NCI-H748 (cell line): ENCODE results near the gene XPNPEP2.

Source experiments
- DNase-seq: peaks from one replicate; lab custom pipeline; 2025; ENCODE audit not compliant: unreplicated experiment; lab: John Stamatoyannopoulos, UW

The XPNPEP2 gene

GRCh38 chrX:129748305-129748704, 9.5 kb downstream of the XPNPEP2 start:
- DNase-seq: no peak

- no peak for DNase-seq
Measured at GRCh38 chrX:129749069-129749468, 10.3 kb downstream of the XPNPEP2 start.

GRCh38 chrX:129750971-129751370, 12.2 kb downstream of the XPNPEP2 start:
- DNase-seq: no peak

GRCh38 chrX:129754056-129755024, 15.6 kb downstream of the XPNPEP2 start:
- no peak for DNase-seq

- DNase-seq: no peak
Measured at GRCh38 chrX:129755779-129756650, 17.2 kb downstream of the XPNPEP2 start.

- DNase-seq: no peak
Measured at GRCh38 chrX:129759576-129760061, 20.8 kb downstream of the XPNPEP2 start.

- DNase-seq: no peak
Measured at GRCh38 chrX:129760155-129760554, 21.4 kb downstream of the XPNPEP2 start.

- DNase-seq: no peak
Measured at GRCh38 chrX:129760981-129761380, 22.2 kb downstream of the XPNPEP2 start.

GRCh38 chrX:129761596-129761995, 22.8 kb downstream of the XPNPEP2 start:
- DNase-seq: no peak

- no peak for DNase-seq
Measured at GRCh38 chrX:129762448-129762847, 23.7 kb downstream of the XPNPEP2 start.

- no peak for DNase-seq
Measured at GRCh38 chrX:129763666-129764065, 24.9 kb downstream of the XPNPEP2 start.

- no peak for DNase-seq
Measured at GRCh38 chrX:129768186-129768585, 29.4 kb downstream of the XPNPEP2 start.

GRCh38 chrX:129768586-129769466, 30.0 kb downstream of the XPNPEP2 start:
- DNase-seq: no peak

- no peak for DNase-seq
Measured at GRCh38 chrX:129769467-129770154, 30.8 kb downstream of the XPNPEP2 start.

- no peak for DNase-seq
Measured at GRCh38 chrX:129771266-129771995, 32.7 kb downstream of the XPNPEP2 start.

GRCh38 chrX:129772796-129773431, 34.1 kb downstream of the XPNPEP2 start:
- no peak for DNase-seq

GRCh38 chrX:129773649-129774458, 35.1 kb downstream of the XPNPEP2 start:
- no peak for DNase-seq
